HEK293 (cell line): ENCODE data around the gene ZCCHC13.

ENCODE experiments used
- CTCF ChIA-PET: fragments of 350-600 bp; formaldehyde crosslinking; extraction: SDS; loops from one replicate; lab custom pipeline; 2021; ENCODE audit warnings: antibody characterized with exemption; lab: Yijun Ruan, JAX
- POLR2A ChIA-PET: fragments of 300-600 bp; formaldehyde crosslinking; extraction: SDS; loops from one replicate; lab custom pipeline; 2020; ENCODE audit warnings: antibody characterized with exemption, inconsistent platforms; lab: Yijun Ruan, JAX
- H3K27ac ChIP-seq: fragments of 200-500 bp; sonication (Bioruptor generic); 2 replicates; pipeline ENCODE4 v1.5.1; 2014; ENCODE audit warnings: low read depth, low read length, control low read depth, inconsistent platforms; ENCODE audit errors: extremely low read depth
- H3K36me3 ChIP-seq, 2 experiments: fragments of 200-500 bp in 1 of 2; sonication (Bioruptor generic) in 1 of 2; 1 replicate in 1 of 2; 2 replicates in 1 of 2; pipeline ENCODE4 v1.5.1; 2014 to 2017; ENCODE audit warnings: inconsistent platforms in 2 of 2, low read length in 2 of 2; ENCODE audit not compliant: control insufficient read depth in 2 of 2, insufficient read depth in 1 of 2
- H3K4me1 ChIP-seq: fragments of 200-500 bp; sonication (Bioruptor generic); 2 replicates; pipeline ENCODE4 v1.5.1; 2014; ENCODE audit warnings: mild to moderate bottlenecking, low read length, inconsistent platforms; ENCODE audit not compliant: control insufficient read depth, insufficient read depth
- H3K4me3 ChIP-seq: 2 replicates; pipeline ENCODE4 v1.5.1; 2011; ENCODE audit warnings: low read depth, mild to moderate bottlenecking, control low read depth, low read length, moderate library complexity
- H3K9me3 ChIP-seq: fragments of 200-500 bp; sonication (Bioruptor generic); 2 replicates; pipeline ENCODE4 v1.5.1; 2014; ENCODE audit warnings: low read depth, low read length, inconsistent platforms; ENCODE audit not compliant: control insufficient read depth, insufficient read depth
- IKZF3 ChIP-seq: fragments of 450-650 bp; IDR thresholded peaks from 2 replicates; pipeline ENCODE4 v1.5.0; 2018; ENCODE audit warnings: missing biosample characterization, mild to moderate bottlenecking, missing genetic modification characterization, moderate library complexity
- OVOL3 ChIP-seq: fragments of 450-650 bp; formaldehyde crosslinking; IDR thresholded peaks from 2 replicates; pipeline ENCODE4 v1.5.1; 2016; ENCODE audit warnings: missing biosample characterization, missing genetic modification characterization
- SP2 ChIP-seq: fragments of 450-650 bp; formaldehyde crosslinking; IDR thresholded peaks from 2 replicates; pipeline ENCODE4 v1.5.1; 2016; ENCODE audit warnings: missing biosample characterization, missing genetic modification characterization
- SP7 ChIP-seq: fragments of 450-650 bp; formaldehyde crosslinking; IDR thresholded peaks from 2 replicates; pipeline ENCODE4 v1.5.1; 2016; ENCODE audit warnings: missing biosample characterization, missing genetic modification characterization
- ZBTB21 ChIP-seq: fragments of 450-650 bp; formaldehyde crosslinking; IDR thresholded peaks from 2 replicates; pipeline ENCODE4 v1.5.1; 2017; ENCODE audit warnings: missing biosample characterization, missing genetic modification characterization
- ZFP37 ChIP-seq: fragments of 450-650 bp; formaldehyde crosslinking; IDR thresholded peaks from 2 replicates; pipeline ENCODE4 v1.5.1; 2016; ENCODE audit warnings: missing biosample characterization, missing genetic modification characterization
- ZNF146 ChIP-seq: fragments of 450-650 bp; formaldehyde crosslinking; IDR thresholded peaks from 2 replicates; pipeline ENCODE4 v1.5.1; 2016; ENCODE audit warnings: missing biosample characterization, missing genetic modification characterization
- ZNF221 ChIP-seq: fragments of 450-650 bp; formaldehyde crosslinking; IDR thresholded peaks from 2 replicates; pipeline ENCODE4 v1.5.1; 2017; ENCODE audit warnings: missing biosample characterization, missing genetic modification characterization, borderline replicate concordance
- ZNF239 ChIP-seq: fragments of 450-650 bp; formaldehyde crosslinking; IDR thresholded peaks from 2 replicates; pipeline ENCODE4 v1.5.1; 2016; ENCODE audit warnings: missing biosample characterization, missing genetic modification characterization
- ZNF350 ChIP-seq: fragments of 450-650 bp; formaldehyde crosslinking; IDR thresholded peaks from 2 replicates; pipeline ENCODE4 v1.5.0; 2017; ENCODE audit warnings: missing biosample characterization, mild to moderate bottlenecking, missing genetic modification characterization
- ZNF514 ChIP-seq: fragments of 450-650 bp; formaldehyde crosslinking; IDR thresholded peaks from 2 replicates; pipeline ENCODE4 v1.5.1; 2016; ENCODE audit warnings: missing biosample characterization, missing genetic modification characterization
- ZNF521 ChIP-seq: fragments of 450-650 bp; formaldehyde crosslinking; IDR thresholded peaks from 2 replicates; pipeline ENCODE4 v1.5.1; 2017; ENCODE audit warnings: missing biosample characterization, mild to moderate bottlenecking, missing genetic modification characterization
- ZNF558 ChIP-seq: fragments of 450-650 bp; formaldehyde crosslinking; IDR thresholded peaks from 2 replicates; pipeline ENCODE4 v1.5.1; 2016; ENCODE audit warnings: missing biosample characterization, missing genetic modification characterization
- ZNF837 ChIP-seq: fragments of 450-650 bp; formaldehyde crosslinking; IDR thresholded peaks from 2 replicates; pipeline ENCODE4 v1.5.1; 2016; ENCODE audit warnings: missing biosample characterization, missing genetic modification characterization
- ZXDB ChIP-seq: fragments of 450-650 bp; formaldehyde crosslinking; IDR thresholded peaks from 2 replicates; pipeline ENCODE4 v1.5.1; 2016; ENCODE audit warnings: missing biosample characterization, missing genetic modification characterization
- TF ChIP-seq, protein P1 (sequence below): fragments of 450-650 bp; formaldehyde crosslinking; IDR thresholded peaks from 2 replicates; pipeline ENCODE4 v1.5.1; 2016; ENCODE audit warnings: missing biosample characterization, missing genetic modification characterization
- TF ChIP-seq, protein P2 (sequence below): fragments of 450-650 bp; formaldehyde crosslinking; IDR thresholded peaks from 2 replicates; pipeline ENCODE4 v1.5.1; 2017; ENCODE audit warnings: missing biosample characterization, missing genetic modification characterization
- TF ChIP-seq, protein P3 (sequence below): fragments of 450-650 bp; formaldehyde crosslinking; IDR thresholded peaks from 2 replicates; pipeline ENCODE4 v1.5.1; 2016; ENCODE audit warnings: missing biosample characterization, missing genetic modification characterization, borderline replicate concordance
- TF ChIP-seq, protein P4 (sequence below): fragments of 450-650 bp; formaldehyde crosslinking; IDR thresholded peaks from 2 replicates; pipeline ENCODE4 v1.5.1; 2017; ENCODE audit warnings: missing biosample characterization, missing genetic modification characterization
- TF ChIP-seq, protein P5 (sequence below): fragments of 450-650 bp; formaldehyde crosslinking; IDR thresholded peaks from 2 replicates; pipeline ENCODE4 v1.5.1; 2016; ENCODE audit warnings: missing biosample characterization, missing genetic modification characterization
- TF ChIP-seq, protein P6 (sequence below): fragments of 450-650 bp; formaldehyde crosslinking; IDR thresholded peaks from 2 replicates; pipeline ENCODE4 v1.5.1; 2017; ENCODE audit warnings: missing biosample characterization, missing genetic modification characterization

Gene ZCCHC13

DNA sequence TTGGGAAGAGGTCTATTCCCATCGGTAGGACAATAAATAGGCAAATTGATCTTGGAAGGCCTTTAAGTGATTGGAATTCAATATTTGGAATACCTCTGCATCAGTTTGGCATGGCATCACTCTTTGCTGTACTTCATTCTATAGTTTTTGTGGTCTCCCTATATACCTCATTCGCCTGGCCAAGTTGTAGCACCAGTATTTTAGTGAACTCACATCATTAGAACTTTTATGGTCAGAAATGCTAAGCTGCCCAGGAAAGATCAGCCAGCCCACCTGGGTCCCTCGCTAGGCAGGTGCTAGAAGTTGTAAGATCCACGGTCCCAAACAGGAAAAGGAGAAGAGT is 40.3 kb downstream of the ZCCHC13 start:
- Histone ChIP-seq H3K36me3 (no peaks in the 10 kb centered on the region), H3K27ac (no peak overlapping the region), H3K9me3 (no peaks in the 10 kb centered on the region), H3K4me3 (no peak overlapping the region), H3K4me1 (no peaks in the 10 kb centered on the region)
- POLR2A ChIA-PET = interaction anchor here (1.0 kb wide), 1 partner anchor 52 kb away, joined by 4 read pairs; no protein-coding TSS in a partner anchor
- CTCF ChIA-PET = interaction anchor here (0.5 to 2.6 kb wide), 31 partner anchors 12 to 1088 kb away, joined by 3 to 20 read pairs (median 3); no protein-coding TSS in a partner anchor
- TF ChIP-seq ZXDB (no peak), IKZF3 (tag by site-specific recombination) (no peak), ZNF521 (tag by site-specific recombination) (no peak), OVOL3 (tag by site-specific recombination) (no peak)
- TF ChIP-seq, protein P1, sequence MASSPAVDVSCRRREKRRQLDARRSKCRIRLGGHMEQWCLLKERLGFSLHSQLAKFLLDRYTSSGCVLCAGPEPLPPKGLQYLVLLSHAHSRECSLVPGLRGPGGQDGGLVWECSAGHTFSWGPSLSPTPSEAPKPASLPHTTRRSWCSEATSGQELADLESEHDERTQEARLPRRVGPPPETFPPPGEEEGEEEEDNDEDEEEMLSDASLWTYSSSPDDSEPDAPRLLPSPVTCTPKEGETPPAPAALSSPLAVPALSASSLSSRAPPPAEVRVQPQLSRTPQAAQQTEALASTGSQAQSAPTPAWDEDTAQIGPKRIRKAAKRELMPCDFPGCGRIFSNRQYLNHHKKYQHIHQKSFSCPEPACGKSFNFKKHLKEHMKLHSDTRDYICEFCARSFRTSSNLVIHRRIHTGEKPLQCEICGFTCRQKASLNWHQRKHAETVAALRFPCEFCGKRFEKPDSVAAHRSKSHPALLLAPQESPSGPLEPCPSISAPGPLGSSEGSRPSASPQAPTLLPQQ (tag by site-specific recombination) = no peak
- TF ChIP-seq, protein P2, sequence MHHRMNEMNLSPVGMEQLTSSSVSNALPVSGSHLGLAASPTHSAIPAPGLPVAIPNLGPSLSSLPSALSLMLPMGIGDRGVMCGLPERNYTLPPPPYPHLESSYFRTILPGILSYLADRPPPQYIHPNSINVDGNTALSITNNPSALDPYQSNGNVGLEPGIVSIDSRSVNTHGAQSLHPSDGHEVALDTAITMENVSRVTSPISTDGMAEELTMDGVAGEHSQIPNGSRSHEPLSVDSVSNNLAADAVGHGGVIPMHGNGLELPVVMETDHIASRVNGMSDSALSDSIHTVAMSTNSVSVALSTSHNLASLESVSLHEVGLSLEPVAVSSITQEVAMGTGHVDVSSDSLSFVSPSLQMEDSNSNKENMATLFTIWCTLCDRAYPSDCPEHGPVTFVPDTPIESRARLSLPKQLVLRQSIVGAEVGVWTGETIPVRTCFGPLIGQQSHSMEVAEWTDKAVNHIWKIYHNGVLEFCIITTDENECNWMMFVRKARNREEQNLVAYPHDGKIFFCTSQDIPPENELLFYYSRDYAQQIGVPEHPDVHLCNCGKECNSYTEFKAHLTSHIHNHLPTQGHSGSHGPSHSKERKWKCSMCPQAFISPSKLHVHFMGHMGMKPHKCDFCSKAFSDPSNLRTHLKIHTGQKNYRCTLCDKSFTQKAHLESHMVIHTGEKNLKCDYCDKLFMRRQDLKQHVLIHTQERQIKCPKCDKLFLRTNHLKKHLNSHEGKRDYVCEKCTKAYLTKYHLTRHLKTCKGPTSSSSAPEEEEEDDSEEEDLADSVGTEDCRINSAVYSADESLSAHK (tag by site-specific recombination) = no peak
- TF ChIP-seq, protein P3, sequence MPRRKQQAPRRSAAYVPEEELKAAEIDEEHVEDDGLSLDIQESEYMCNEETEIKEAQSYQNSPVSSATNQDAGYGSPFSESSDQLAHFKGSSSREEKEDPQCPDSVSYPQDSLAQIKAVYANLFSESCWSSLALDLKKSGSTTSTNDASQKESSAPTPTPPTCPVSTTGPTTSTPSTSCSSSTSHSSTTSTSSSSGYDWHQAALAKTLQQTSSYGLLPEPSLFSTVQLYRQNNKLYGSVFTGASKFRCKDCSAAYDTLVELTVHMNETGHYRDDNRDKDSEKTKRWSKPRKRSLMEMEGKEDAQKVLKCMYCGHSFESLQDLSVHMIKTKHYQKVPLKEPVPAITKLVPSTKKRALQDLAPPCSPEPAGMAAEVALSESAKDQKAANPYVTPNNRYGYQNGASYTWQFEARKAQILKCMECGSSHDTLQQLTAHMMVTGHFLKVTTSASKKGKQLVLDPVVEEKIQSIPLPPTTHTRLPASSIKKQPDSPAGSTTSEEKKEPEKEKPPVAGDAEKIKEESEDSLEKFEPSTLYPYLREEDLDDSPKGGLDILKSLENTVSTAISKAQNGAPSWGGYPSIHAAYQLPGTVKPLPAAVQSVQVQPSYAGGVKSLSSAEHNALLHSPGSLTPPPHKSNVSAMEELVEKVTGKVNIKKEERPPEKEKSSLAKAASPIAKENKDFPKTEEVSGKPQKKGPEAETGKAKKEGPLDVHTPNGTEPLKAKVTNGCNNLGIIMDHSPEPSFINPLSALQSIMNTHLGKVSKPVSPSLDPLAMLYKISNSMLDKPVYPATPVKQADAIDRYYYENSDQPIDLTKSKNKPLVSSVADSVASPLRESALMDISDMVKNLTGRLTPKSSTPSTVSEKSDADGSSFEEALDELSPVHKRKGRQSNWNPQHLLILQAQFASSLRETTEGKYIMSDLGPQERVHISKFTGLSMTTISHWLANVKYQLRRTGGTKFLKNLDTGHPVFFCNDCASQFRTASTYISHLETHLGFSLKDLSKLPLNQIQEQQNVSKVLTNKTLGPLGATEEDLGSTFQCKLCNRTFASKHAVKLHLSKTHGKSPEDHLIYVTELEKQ (tag by site-specific recombination) = no peak

DNA sequence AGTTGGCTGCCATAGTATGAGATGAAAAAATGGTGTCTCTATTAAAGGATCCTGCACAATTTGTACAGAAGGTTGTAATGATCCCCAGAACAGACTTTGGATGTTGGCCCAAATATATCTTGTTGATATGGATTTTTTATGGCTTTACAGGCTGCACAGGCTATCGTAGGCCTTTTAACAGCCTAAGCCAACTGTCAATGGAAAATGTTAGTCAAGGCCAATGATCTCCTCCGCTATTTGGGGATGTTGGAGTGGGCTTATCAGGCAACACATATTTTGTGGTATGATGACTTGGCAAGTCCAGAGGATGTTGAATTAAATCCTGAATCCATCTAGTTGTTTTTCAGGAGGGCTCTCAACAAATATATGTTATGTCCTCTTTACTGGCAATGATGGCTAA is 42.1 kb downstream of the ZCCHC13 start:
- no peaks in the 10 kb centered on the region for H3K9me3 ChIP-seq
- H3K36me3 ChIP-seq = no peaks in the 10 kb centered on the region
- no peaks in the 10 kb centered on the region for H3K4me1 ChIP-seq
- POLR2A ChIA-PET = interaction anchor here (0.7 kb wide), 1 partner anchor 95 kb away, joined by 5 read pairs; no protein-coding TSS in a partner anchor
- no peak overlapping the region for H3K27ac ChIP-seq
- no peak overlapping the region for H3K4me3 ChIP-seq
- CTCF ChIA-PET = interaction anchor here (0.8 to 1.0 kb wide), 2 partner anchors 491 to 497 kb away, joined by 3 read pairs; no protein-coding TSS in a partner anchor
- TF ChIP-seq ZNF837 (tag by site-specific recombination) (no peak), ZFP37 (tag by site-specific recombination) (no peak), IKZF3 (tag by site-specific recombination) (no peak), SP7 (no peak), ZNF514 (tag by site-specific recombination) (no peak), SP2 (no peak), ZNF239 (no peak), ZNF221 (tag by site-specific recombination) (no peak), ZNF146 (tag by site-specific recombination) (no peak), ZNF558 (tag by site-specific recombination) (no peak), ZNF350 (no peak), ZBTB21 (tag by site-specific recombination) (no peak)
- TF ChIP-seq, protein P4, sequence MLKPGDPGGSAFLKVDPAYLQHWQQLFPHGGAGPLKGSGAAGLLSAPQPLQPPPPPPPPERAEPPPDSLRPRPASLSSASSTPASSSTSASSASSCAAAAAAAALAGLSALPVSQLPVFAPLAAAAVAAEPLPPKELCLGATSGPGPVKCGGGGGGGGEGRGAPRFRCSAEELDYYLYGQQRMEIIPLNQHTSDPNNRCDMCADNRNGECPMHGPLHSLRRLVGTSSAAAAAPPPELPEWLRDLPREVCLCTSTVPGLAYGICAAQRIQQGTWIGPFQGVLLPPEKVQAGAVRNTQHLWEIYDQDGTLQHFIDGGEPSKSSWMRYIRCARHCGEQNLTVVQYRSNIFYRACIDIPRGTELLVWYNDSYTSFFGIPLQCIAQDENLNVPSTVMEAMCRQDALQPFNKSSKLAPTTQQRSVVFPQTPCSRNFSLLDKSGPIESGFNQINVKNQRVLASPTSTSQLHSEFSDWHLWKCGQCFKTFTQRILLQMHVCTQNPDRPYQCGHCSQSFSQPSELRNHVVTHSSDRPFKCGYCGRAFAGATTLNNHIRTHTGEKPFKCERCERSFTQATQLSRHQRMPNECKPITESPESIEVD (tag by site-specific recombination) = no peak
- TF ChIP-seq, protein P5, sequence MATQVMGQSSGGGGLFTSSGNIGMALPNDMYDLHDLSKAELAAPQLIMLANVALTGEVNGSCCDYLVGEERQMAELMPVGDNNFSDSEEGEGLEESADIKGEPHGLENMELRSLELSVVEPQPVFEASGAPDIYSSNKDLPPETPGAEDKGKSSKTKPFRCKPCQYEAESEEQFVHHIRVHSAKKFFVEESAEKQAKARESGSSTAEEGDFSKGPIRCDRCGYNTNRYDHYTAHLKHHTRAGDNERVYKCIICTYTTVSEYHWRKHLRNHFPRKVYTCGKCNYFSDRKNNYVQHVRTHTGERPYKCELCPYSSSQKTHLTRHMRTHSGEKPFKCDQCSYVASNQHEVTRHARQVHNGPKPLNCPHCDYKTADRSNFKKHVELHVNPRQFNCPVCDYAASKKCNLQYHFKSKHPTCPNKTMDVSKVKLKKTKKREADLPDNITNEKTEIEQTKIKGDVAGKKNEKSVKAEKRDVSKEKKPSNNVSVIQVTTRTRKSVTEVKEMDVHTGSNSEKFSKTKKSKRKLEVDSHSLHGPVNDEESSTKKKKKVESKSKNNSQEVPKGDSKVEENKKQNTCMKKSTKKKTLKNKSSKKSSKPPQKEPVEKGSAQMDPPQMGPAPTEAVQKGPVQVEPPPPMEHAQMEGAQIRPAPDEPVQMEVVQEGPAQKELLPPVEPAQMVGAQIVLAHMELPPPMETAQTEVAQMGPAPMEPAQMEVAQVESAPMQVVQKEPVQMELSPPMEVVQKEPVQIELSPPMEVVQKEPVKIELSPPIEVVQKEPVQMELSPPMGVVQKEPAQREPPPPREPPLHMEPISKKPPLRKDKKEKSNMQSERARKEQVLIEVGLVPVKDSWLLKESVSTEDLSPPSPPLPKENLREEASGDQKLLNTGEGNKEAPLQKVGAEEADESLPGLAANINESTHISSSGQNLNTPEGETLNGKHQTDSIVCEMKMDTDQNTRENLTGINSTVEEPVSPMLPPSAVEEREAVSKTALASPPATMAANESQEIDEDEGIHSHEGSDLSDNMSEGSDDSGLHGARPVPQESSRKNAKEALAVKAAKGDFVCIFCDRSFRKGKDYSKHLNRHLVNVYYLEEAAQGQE = no peak
- TF ChIP-seq, protein P6, sequence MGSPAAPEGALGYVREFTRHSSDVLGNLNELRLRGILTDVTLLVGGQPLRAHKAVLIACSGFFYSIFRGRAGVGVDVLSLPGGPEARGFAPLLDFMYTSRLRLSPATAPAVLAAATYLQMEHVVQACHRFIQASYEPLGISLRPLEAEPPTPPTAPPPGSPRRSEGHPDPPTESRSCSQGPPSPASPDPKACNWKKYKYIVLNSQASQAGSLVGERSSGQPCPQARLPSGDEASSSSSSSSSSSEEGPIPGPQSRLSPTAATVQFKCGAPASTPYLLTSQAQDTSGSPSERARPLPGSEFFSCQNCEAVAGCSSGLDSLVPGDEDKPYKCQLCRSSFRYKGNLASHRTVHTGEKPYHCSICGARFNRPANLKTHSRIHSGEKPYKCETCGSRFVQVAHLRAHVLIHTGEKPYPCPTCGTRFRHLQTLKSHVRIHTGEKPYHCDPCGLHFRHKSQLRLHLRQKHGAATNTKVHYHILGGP (tag by site-specific recombination) = no peak
